OCI-LY7 (cell line): ENCODE measurements around the gene BTBD7.

Experiments used
- CTCF ChIP-seq: fragments of 200-600 bp; sonication (generic); conservative IDR thresholded peaks from 2 replicates; pipeline ENCODE4 v1.5.1; 2014; ENCODE audit warnings: mild to moderate bottlenecking, antibody characterized with exemption, low read length, moderate library complexity, mixed read lengths
- EZH2phosphoT487 ChIP-seq: fragments of 200-600 bp; sonication (generic); IDR thresholded peaks from 2 replicates; pipeline ENCODE4 v1.6.1; 2018; ENCODE audit warnings: low read depth, borderline replicate concordance, mild to moderate bottlenecking, mixed run types, antibody characterized with exemption, low read length, moderate library complexity, mixed read lengths

- TF ChIP-seq EZH2phosphoT487 (no peak), CTCF (no peak)
Observed at GRCh38 chr14:93230539-93230938, 102.3 kb downstream of the BTBD7 start.
